Measurements from ENCODE around the gene EME1. TPM values are rescaled to one million over a fixed set of nuclear protein-coding genes. Genes with fewer than 3 reads are reported as not detected.

Gene EME1
- polyA plus RNA-seq, 2 of the 4 experiments (the other 2 are of a cell fraction) = 24.3 to 29.9 TPM

DNA sequence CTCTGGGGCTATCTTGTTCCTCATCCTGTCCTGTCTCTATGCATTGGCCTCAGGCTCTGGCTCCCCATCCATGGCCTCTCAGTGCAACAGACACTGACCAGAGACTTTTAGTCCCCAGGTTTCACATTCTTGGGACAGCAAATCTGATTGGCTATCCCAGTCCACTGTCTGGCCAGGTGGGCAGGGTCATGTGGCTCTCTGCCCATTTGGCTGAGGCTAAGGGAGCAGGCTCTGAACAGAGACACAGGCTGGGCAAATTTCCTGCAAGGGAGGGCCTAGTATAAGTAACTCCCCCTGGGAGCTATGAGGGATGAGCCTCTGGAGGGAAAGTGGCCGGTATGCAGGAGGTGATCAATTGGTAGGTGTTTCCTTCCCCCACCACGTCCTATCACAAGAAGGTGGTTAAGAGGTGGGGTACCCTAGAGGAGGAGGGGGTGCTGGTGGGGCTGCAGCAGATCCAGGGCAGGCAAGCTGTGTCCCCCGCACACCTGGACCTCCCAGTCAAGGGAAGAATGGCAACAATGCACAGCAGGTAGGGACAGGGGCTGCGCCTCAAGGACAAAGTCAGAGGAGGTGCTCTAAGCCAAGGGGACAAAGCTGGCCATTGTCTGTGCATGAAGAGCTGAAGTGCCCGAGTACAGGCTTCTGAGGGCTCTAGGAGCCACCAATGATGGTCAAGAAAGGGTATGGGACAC lies 13.9 kb upstream of the EME1 start:
- H3K27ac ChIP-seq = no peak overlapping the region
- DNase-seq (ENCODE audit: low read depth in 1 of 2, low spot score in 1 of 2) = no peak
- H3K4me2 ChIP-seq = no peak overlapping the region
- ChIA-PET POLR2A (interaction anchor here (1.1 kb wide), 1 partner anchor 13 kb away, joined by 3 read pairs; no protein-coding TSS in a partner anchor), CTCF (interaction anchor here (1.0 to 33.9 kb wide), 10 partner anchors 9 to 190 kb away, joined by 3 to 445 read pairs (median 8); partner anchors contain the start of genes EME1, LRRC59, MRPL27 and XYLT2)
- TF ChIP-seq, protein P1, sequence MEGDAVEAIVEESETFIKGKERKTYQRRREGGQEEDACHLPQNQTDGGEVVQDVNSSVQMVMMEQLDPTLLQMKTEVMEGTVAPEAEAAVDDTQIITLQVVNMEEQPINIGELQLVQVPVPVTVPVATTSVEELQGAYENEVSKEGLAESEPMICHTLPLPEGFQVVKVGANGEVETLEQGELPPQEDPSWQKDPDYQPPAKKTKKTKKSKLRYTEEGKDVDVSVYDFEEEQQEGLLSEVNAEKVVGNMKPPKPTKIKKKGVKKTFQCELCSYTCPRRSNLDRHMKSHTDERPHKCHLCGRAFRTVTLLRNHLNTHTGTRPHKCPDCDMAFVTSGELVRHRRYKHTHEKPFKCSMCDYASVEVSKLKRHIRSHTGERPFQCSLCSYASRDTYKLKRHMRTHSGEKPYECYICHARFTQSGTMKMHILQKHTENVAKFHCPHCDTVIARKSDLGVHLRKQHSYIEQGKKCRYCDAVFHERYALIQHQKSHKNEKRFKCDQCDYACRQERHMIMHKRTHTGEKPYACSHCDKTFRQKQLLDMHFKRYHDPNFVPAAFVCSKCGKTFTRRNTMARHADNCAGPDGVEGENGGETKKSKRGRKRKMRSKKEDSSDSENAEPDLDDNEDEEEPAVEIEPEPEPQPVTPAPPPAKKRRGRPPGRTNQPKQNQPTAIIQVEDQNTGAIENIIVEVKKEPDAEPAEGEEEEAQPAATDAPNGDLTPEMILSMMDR (IDR thresholded peaks at IDR 0.05) = no peak
- TF ChIP-seq E2F6 (IDR thresholded peaks at IDR 0.05; ENCODE audit: borderline replicate concordance, low read depth) (no peak), EP300 (IDR thresholded peaks at IDR 0.05) (no peak), MYC (IDR thresholded peaks at IDR 0.05; ENCODE audit: borderline replicate concordance, low read length) (no peak), RCOR1 (IDR thresholded peaks at IDR 0.05; ENCODE audit: low read depth, low read length) (no peak), MAZ (IDR thresholded peaks at IDR 0.05; ENCODE audit: borderline replicate concordance, low read depth, low read length) (no peak), FOSB (CRISPR knock-in tag; IDR thresholded peaks at IDR 0.05) (no peak), HOXB13 (CRISPR knock-in tag; IDR thresholded peaks at IDR 0.05; ENCODE audit: low read depth) (no peak), PHF8 (IDR thresholded peaks at IDR 0.05; ENCODE audit: borderline replicate concordance, low read depth) (no peak), JUNB (IDR thresholded peaks at IDR 0.05) (no peak), SREBF2 (IDR thresholded peaks at IDR 0.05) (no peak), POLR2A (IDR thresholded peaks at IDR 0.05; ENCODE audit: low read length) (no peak), ZFP36 (IDR thresholded peaks at IDR 0.05; ENCODE audit: borderline replicate concordance, partially characterized antibody) (no peak), EHF (CRISPR knock-in tag; IDR thresholded peaks at IDR 0.05) (no peak), ELK1 (IDR thresholded peaks at IDR 0.05; ENCODE audit: low read depth, low read length) (no peak)
- FAIRE-seq = no peak
- no peak overlapping the region for H3K4me3 ChIP-seq
- no peak for ATAC-seq
- WGBS (ENCODE audit: missing lambda C conversion rate) = 90% methylated on average over 5 of the region's 5 CpGs
- H3K4me1 ChIP-seq = peaks cover 3% of the 10 kb centered on the region; the same call in 1 of the 3 replicates
- no peaks in the 10 kb centered on the region for H3K9me3 ChIP-seq

GRCh38 chr17:50359998-50360461 lies 13.0 kb upstream of the EME1 start:
- no peak for DNase-seq (ENCODE audit: low read depth in 1 of 2, low spot score in 1 of 2)
- Histone ChIP-seq H3K27ac (no peak overlapping the region), H3K9me3 (no peaks in the 10 kb centered on the region), H3K4me3 (no peak overlapping the region), H3K4me1 (peaks cover 3% of the 10 kb centered on the region; the same call in 1 of the 3 replicates), H3K4me2 (no peak overlapping the region)
- WGBS (ENCODE audit: missing lambda C conversion rate) = 89% methylated on average over 14 of the region's 14 CpGs
- FAIRE-seq = no peak
- ChIA-PET POLR2A (interaction anchor here (1.1 kb wide), 1 partner anchor 13 kb away, joined by 3 read pairs; no protein-coding TSS in a partner anchor), CTCF (interaction anchor here (0.6 to 33.9 kb wide), 13 partner anchors 8 to 191 kb away, joined by 3 to 445 read pairs (median 7); partner anchors contain the start of genes EME1, LRRC59, MRPL27 and RSAD1)
- TF ChIP-seq POLR2AphosphoS2 (conservative IDR thresholded peaks at IDR 0.05; ENCODE audit: low read length) = no peak
- no peak for TF ChIP-seq MYC (IDR thresholded peaks at IDR 0.05; ENCODE audit: borderline replicate concordance, low read length)
- no peak for TF ChIP-seq RNF2 (IDR thresholded peaks at IDR 0.05; ENCODE audit: borderline replicate concordance, low read depth)
- no peak for TF ChIP-seq NFE2L2 (conservative IDR thresholded peaks at IDR 0.05; ENCODE audit: low read length)
- TF ChIP-seq JUNB (IDR thresholded peaks at IDR 0.05) = no peak
- TF ChIP-seq TFCP2L1 (CRISPR knock-in tag; IDR thresholded peaks at IDR 0.05) = no peak
- no peak for TF ChIP-seq ZSCAN20 (CRISPR knock-in tag; IDR thresholded peaks at IDR 0.05)
- no peak for TF ChIP-seq ZNF302 (CRISPR knock-in tag; IDR thresholded peaks at IDR 0.05)
- no peak for TF ChIP-seq KDM5A (IDR thresholded peaks at IDR 0.05)
- no peak for TF ChIP-seq EHF (CRISPR knock-in tag; IDR thresholded peaks at IDR 0.05)
- TF ChIP-seq, protein P2, sequence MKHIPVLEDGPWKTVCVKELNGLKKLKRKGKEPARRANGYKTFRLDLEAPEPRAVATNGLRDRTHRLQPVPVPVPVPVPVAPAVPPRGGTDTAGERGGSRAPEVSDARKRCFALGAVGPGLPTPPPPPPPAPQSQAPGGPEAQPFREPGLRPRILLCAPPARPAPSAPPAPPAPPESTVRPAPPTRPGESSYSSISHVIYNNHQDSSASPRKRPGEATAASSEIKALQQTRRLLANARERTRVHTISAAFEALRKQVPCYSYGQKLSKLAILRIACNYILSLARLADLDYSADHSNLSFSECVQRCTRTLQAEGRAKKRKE (CRISPR knock-in tag; IDR thresholded peaks at IDR 0.05; ENCODE audit: low read depth) = no peak
- no peak for TF ChIP-seq FOSB (CRISPR knock-in tag; IDR thresholded peaks at IDR 0.05)
- TF ChIP-seq CEBPB (IDR thresholded peaks at IDR 0.05) = no peak
- no peak for TF ChIP-seq FOXS1 (CRISPR knock-in tag; IDR thresholded peaks at IDR 0.05)
- TF ChIP-seq BCL3 (IDR thresholded peaks at IDR 0.05) = no peak
- no peak for TF ChIP-seq ZFP36 (IDR thresholded peaks at IDR 0.05; ENCODE audit: borderline replicate concordance, partially characterized antibody)
- no peak for TF ChIP-seq GATA3 (IDR thresholded peaks at IDR 0.05; ENCODE audit: borderline replicate concordance)
- no peak for TF ChIP-seq E2F6 (IDR thresholded peaks at IDR 0.05; ENCODE audit: borderline replicate concordance, low read depth)
- TF ChIP-seq JUN (IDR thresholded peaks at IDR 0.05) = no peak
- TF ChIP-seq RAD21 (conservative IDR thresholded peaks at IDR 0.05 in 1 of 2, IDR thresholded peaks at IDR 0.05 in 1 of 2) = no peak
- no peak for ATAC-seq

All from A549 (cell line).